NOMO-1 treated with dmso at 0.1 percent for 144 hours (cell line): ENCODE measurements around the gene FAM193B.
"Not testable (repeated sequence)": the region's sequence is repeated elsewhere in the genome, so short reads cannot be mapped to it uniquely, and the experiment has no call there.

ENCODE experiments used
- DNase-seq: peaks from one replicate; lab custom pipeline; 2025; ENCODE audit not compliant: unreplicated experiment; lab: John Stamatoyannopoulos, UW

Gene FAM193B

GRCh38 chr5:177487975-177488374, 66.4 kb downstream of the FAM193B start:
- DNase-seq, result no peak

GRCh38 chr5:177487144-177487543, 67.2 kb downstream of the FAM193B start:
- DNase-seq, result no peak

GRCh38 chr5:177486256-177486655, 68.1 kb downstream of the FAM193B start:
- DNase-seq, result no peak

- not testable (repeated sequence) for DNase-seq
Measured at GRCh38 chr5:177485753-177486152, 68.6 kb downstream of the FAM193B start.

GRCh38 chr5:177484902-177485549, 69.3 kb downstream of the FAM193B start:
- no peak for DNase-seq

GRCh38 chr5:177483994-177484901, 70.1 kb downstream of the FAM193B start:
- DNase-seq, result no peak

GRCh38 chr5:177483042-177483441, 71.3 kb downstream of the FAM193B start:
- DNase-seq, result no peak

GRCh38 chr5:177482359-177482795, 72.0 kb downstream of the FAM193B start:
- no peak for DNase-seq

GRCh38 chr5:177479774-177480173, 74.6 kb downstream of the FAM193B start:
- DNase-seq, result no peak

- peak; percentile 88 for DNase-seq
Measured at GRCh38 chr5:177478711-177479646, 75.4 kb downstream of the FAM193B start.

GRCh38 chr5:177477701-177478477, 76.5 kb downstream of the FAM193B start:
- DNase-seq, result no peak

GRCh38 chr5:177476531-177477233, 77.7 kb downstream of the FAM193B start:
- DNase-seq, result no peak

- DNase-seq, result no peak
Measured at GRCh38 chr5:177475563-177476427, 78.6 kb downstream of the FAM193B start.

GRCh38 chr5:177474846-177475562, 79.4 kb downstream of the FAM193B start:
- peak; percentile 42 for DNase-seq

- no peak for DNase-seq
Measured at GRCh38 chr5:177474002-177474476, 80.3 kb downstream of the FAM193B start.

GRCh38 chr5:177473443-177474001, 80.8 kb downstream of the FAM193B start, which contains the start of gene DBN1:
Gene DBN1, minus strand, starts transcription at chr5:177473634. Its CDS starts 113 bp downstream, at chr5:177473521.
- DNase-seq, result no peak
